Activated CD4-positive, CD25-positive, alpha-beta regulatory T cell (primary cell): ENCODE data around the gene SMAD9.

Experiments used
- DNase-seq, 4 experiments: peaks; one replicate each; lab custom pipeline; 2025; lab: John Stamatoyannopoulos, UW

The SMAD9 gene

DNA sequence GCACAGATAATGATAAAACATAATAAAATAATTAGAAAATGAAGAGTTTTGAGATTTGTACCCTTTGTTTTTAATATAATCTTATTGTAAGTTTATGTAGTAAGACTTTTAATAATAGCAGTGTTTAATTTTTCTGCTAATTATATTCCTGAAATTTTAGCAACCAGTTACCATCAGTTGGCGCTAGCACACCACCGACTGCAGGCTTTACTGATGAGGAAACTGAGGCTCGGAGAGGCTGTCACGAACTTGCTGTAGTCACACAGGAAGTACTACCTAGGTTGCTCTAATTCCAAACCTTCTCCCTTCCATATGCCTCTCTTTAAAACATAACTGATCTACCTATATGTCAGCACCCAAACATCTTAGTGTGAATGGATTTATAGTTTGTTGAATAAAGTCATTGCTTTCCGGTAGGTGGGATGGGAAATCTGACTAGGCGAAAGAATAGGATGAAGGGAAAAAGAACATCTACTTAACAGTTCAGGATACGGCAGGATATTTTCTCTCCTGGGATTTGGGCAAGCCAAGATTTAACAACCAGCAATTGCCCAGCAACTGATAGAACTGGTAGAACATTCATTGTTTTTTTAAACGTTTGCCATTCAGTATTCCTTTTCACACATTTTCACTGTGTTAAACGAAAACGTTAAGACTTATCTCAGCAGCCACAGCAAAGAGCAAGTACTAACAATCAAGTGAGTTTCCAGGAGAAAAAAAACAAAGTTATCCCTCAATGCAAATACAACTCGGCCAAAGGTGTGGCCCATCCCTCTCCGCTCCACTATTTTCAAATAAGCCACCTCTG is 101.8 kb downstream of the SMAD9 start:
- DNase-seq = no peak

DNA sequence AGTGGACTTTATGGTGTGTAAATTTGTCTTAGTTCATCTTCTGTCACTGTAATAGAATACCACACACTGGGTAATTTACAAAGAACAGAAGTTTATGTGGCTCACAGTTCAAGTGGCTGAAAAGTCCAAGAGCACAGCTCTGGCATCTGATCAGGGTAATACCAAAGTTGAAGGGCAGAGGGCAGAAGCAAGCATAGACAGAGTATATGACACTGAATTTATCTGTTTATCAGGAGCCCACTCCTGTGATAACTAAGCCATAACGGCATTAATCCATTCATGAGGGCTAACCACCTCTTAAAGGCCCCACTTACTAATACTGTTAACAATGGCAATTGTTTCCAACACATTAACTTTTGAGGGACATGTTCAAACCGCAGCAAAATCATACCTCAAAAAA is 105.0 kb downstream of the SMAD9 start:
- no peak for DNase-seq

DNA sequence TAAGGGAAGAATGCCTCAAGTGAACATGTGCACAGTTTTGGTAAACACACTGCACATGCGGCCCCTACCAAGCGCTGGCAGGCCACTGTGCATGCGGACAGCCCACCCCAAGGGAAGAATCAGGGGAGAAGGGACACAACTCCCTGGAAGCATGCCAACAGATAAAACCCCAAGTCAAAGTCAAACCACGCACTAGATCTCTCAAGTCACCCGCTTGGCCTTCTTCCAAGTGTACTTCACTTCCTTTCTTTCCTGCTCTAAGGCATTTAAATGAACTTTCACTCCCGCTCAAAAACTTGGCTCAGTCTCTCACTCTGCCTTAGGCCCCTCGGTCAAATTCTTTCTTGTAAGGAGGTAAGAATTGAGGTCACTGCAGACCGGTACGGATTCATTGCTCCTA is 105.6 kb downstream of the SMAD9 start:
- no peak for DNase-seq

DNA sequence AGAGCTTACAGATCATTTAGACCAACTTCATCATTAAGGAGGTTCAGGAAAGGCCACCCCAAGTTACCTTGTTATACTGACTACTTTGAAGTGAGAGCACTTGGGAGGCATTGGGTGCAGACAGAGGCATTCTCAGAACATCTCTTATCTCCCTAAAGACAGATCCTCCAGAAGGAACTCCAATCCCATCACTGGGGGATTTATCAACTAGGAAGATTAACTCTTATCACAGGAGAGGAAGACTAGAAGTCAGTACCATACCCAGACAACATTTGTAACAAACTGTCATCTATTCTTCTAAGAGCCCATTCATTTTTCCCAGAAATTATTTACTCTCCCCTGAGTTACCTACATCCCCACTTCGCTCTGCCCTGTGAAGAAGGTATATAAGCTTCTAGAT is 106.8 kb downstream of the SMAD9 start:
- no peak for DNase-seq

DNA sequence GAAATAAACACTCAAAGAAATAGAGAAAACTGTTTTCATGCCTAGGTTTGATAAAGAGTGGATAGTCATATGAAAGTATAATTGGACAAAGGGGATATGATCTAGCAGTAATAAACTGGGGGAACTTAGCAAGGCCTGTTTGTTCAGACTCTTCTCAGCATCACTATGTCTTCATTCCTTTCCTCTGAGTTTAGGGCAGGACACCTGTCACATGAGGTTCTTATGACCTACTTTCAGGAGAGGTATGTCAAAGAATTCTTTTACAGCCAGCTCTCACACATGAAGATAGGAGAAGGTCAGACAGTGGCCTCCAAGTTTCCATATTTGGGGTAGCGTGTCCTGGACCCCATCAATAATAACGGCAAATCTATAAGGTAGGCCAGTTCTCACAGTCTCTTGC is 112.4 kb downstream of the SMAD9 start:
- DNase-seq = no peak

DNA sequence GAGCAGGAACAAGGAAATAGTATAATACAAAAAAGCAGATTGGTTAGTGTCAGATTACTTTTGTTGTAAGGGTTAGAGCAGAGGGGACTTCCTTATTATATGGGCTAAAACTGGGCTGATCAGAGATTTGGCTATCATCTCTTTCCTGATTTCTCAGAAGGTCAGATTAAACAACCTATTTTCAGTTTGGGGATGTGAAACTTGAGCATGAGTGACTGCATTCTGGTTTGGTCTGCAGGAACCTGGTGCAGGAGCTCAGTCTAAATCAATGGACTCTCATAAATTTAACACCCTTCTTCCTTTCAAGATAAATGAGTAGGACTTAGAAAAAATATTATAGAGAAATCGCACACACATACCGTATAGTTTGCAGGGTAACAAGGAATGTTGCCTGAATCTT is 113.9 kb downstream of the SMAD9 start:
- DNase-seq = no peak

DNA sequence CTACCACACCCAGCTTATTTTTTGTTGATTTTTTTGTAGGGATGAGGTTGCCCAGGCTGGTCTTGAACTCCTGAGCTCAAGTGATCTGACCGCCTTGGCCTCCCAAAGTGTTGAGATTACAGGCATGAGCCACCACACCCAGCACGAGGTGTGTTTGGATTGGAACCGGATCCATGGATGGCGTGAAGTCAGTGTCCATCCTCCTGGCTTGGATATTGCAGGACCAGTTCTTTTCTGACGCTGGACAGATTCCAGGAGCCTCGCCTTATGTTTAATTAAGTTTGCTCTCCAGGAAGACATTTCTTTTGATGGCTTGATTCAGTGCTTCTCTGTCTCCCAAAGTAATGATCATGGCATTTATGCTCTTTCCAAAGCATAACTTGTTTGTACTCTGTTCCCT is 115.5 kb downstream of the SMAD9 start:
- no peak for DNase-seq

DNA sequence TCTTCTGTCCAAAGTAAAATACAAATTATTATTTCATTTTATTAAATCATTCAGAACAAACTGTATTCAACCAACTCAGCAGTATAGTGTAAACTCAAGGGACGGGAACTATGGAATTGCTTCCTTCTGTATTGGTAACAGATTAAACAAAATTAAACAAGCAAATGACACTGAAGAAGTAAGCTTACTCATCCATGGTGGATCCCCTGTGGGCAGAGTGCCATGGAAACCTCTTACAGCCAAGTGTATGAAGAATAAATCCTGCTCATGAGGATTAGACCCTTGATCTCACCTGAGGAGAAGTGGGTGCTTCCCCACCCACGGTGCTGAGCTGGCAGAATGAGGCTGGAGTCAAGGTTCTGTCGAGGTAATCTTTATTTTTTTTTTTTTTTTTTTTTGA is 119.0 kb downstream of the SMAD9 start:
- DNase-seq = no peak

DNA sequence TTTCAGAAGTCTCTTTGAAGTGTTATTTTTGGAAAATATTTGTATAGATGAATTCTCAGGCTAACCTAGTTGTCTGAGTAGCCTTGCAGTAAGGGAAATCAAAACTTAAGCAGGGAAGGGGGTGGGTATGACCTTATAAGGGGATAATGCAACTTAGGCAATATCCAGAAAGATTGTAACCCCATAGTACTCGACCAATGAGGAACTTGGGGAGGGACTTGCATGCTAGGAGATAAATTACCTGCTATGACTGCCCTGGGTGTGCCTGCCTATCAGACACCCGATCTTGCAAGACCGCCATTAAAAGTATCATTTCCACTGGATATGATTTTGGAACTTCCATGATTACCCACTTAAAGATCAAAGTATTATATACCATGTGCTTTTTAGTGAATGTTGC is 124.0 kb downstream of the SMAD9 start:
- DNase-seq = no peak

DNA sequence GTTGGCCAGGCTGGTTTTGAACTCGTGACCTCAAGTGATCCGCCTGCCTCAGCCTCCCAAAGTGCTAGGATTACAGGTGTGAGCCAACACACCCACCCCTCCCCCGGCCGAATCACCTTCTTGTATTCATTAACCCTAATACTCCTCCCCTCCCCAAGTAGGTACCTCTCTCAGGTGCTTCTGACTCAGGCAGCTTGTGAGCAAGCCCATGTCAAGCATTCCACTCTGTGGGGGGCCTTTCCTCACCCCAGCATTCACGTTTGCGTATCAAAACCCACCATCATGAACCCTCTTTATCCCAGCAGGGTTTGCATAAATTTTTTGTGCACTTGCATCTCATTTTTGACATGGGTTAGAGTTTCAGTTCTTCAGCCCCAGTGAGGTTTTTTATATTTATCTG is 124.6 kb downstream of the SMAD9 start:
- no peak for DNase-seq
